Effector memory CD8-positive, alpha-beta T cell (primary cell): ENCODE data around the gene MRPL33.

Experiments used
- ATAC-seq: fragments of 150-1000 bp; cut with Tn5 transposase; replicated peaks from 2 replicates; pipeline ENCODE4 v1.10.0; 2021; ENCODE audit warnings: mild to moderate bottlenecking, moderate library complexity
- DNase-seq, 3 experiments: peaks; one replicate each; pipeline ENCODE4 v3.0.0; 2021
- H3K27ac Mint-ChIP-seq, 2 donors: one replicate each; pipeline ENCODE4 v1.8.0; 2022; ENCODE audit warnings: mild to moderate bottlenecking in 2 of 2, mixed read lengths in 2 of 2, moderate library complexity in 2 of 2
- H3K27me3 Mint-ChIP-seq, 2 donors: one replicate each; pipeline ENCODE4 v1.8.0; 2022; ENCODE audit warnings: mixed read lengths in 2 of 2
- H3K36me3 Mint-ChIP-seq: one replicate; pipeline ENCODE4 v1.8.0; 2022; ENCODE audit warnings: mild to moderate bottlenecking, moderate library complexity, mixed read lengths; ENCODE audit not compliant: insufficient read depth
- H3K4me1 Mint-ChIP-seq, 2 donors: one replicate each; pipeline ENCODE4 v1.8.0; 2022; ENCODE audit warnings: low read depth in 2 of 2, mixed read lengths in 2 of 2
- H3K4me3 Mint-ChIP-seq, 2 donors: one replicate each; pipeline ENCODE4 v1.8.0; 2022; ENCODE audit warnings: mild to moderate bottlenecking in 2 of 2, mixed read lengths in 2 of 2, moderate library complexity in 2 of 2
- H3K9me3 Mint-ChIP-seq, 2 donors: one replicate each; pipeline ENCODE4 v1.8.0; 2022; ENCODE audit warnings: mixed read lengths in 2 of 2

MRPL33 gene

DNA sequence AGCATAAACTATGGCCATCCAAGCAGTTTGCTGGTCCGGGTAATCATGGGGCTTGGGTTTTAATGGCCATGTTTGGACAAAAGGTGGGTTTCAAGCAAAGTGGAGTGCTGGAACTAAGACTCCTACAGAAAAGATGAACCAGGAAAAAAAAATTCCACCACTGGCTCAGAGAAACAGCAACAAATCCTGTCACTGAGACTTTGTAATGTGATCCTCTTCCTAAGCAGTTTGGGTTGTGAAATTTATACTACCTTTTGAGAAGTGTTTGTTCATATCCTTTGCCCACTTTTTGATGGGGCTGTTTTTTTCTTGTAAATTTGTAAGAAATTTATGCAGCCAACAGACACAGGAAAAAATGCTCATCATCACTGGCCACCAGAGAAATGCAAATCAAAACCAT, 40.2 kb downstream of the MRPL33 start:
- no peak overlapping the region for H3K4me3 Mint-ChIP-seq
- DNase-seq (no peak), ATAC-seq (no peak)
- no peaks in the 10 kb centered on the region for H3K9me3 Mint-ChIP-seq
- no peaks in the 10 kb centered on the region for H3K36me3 Mint-ChIP-seq
- H3K4me1 Mint-ChIP-seq: peaks cover 0 to 3% of the 10 kb centered on the region in 2 donors
- H3K27me3 Mint-ChIP-seq: no peaks in the 10 kb centered on the region
- no peak overlapping the region for H3K27ac Mint-ChIP-seq

DNA sequence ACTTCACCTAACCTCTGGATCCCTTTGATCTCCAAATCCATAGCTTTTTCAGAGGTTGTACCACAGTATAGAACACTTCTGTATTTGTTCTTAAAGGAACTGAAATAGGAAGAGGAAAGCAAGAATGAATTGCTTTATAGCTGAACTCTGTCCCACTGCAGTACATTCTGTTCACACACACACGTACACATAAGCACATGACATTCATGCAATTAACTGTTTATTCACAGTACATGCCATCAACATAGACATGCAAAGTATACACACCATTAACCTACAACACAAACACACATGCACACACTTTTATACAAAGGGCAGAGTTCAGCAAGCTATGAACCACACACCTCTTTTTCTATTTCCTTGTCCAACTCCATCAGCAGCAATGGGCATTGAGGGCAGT, 43.2 kb downstream of the MRPL33 start:
- no peak for ATAC-seq
- Mint-ChIP-seq H3K4me1 (peaks cover 0 to 3% of the 10 kb centered on the region in 2 donors), H3K27ac (no peak overlapping the region), H3K27me3 (no peaks in the 10 kb centered on the region), H3K36me3 (no peaks in the 10 kb centered on the region), H3K9me3 (no peaks in the 10 kb centered on the region), H3K4me3 (no peak overlapping the region)
- no peak for DNase-seq

DNA sequence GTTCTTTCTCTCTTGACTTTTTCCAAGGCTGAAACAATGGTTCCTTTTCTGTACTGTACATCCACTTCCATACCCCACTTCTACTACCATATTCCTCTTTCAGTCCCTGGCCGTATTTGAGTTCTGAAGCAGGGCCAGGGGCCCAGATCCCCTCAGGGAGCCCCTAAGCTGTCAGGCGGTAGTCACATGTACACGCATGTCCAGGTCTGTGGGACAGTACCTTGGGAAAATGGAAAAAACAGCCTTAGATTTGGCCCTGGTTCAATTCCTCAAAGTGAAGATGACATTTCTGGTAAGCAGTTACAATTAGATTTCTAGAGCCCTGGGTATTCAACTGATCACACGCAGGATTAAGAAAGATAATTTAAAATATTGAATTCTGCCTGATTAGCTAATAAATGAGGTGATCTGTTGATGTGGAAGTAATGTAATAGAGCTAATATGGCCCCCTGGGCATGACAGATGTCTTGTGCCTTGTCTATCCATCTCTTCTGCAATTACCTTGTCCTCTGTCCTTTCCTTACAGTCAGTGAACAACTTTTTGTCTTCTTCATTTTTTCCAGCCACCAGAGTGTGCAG, 44.4 kb downstream of the MRPL33 start:
- Mint-ChIP-seq H3K36me3 (no peaks in the 10 kb centered on the region), H3K27ac (no peak overlapping the region), H3K27me3 (no peaks in the 10 kb centered on the region), H3K9me3 (no peaks in the 10 kb centered on the region), H3K4me3 (no peak overlapping the region), H3K4me1 (peaks cover 0 to 3% of the 10 kb centered on the region in 2 donors)
- DNase-seq (no peak), ATAC-seq (no peak)

DNA sequence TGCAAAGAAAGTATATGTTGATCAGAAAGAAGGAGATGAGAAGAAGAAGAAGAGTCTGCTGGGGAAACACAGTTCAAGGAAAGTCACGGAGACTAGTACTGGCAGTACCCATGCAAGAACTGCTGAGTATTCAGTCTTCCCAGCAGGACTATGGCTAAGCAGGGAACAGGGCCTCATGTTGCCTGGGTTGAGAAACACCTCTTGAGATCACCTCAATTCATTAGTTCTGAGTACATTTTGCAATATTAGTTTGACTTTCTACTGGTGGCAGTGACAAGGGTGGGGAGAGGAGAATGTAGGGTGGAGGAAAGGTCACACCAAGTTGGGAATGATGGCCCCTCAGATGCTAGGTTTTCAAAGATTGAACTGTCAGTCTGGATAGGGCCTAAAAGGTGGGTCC, 50.5 kb downstream of the MRPL33 start:
- Mint-ChIP-seq H3K4me1 (no peaks in the 10 kb centered on the region), H3K36me3 (no peaks in the 10 kb centered on the region), H3K27me3 (no peaks in the 10 kb centered on the region), H3K9me3 (no peaks in the 10 kb centered on the region), H3K4me3 (no peak overlapping the region), H3K27ac (no peak overlapping the region)
- no peak for DNase-seq
- no peak for ATAC-seq

DNA sequence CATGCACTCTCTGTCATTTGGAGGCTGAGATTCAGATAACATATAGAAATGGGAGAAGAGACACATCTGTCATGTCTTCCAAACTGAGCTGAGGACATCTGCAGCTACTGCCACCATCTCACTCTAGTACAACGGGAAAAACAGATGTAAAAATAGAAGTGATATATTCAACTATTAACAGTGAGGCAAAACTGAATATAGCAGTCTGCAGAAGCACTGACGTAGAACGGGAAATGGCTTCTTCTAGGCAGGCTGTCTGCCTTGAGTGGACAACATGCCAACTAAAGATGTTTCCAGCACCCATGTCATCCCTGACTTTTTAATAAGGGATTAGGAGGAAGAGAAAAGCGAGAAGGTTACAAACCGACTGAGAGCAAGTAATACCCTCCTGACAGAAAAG, 51.6 kb downstream of the MRPL33 start:
- Mint-ChIP-seq H3K27me3 (no peaks in the 10 kb centered on the region), H3K9me3 (no peaks in the 10 kb centered on the region), H3K4me1 (no peaks in the 10 kb centered on the region), H3K27ac (no peak overlapping the region), H3K4me3 (no peak overlapping the region), H3K36me3 (no peaks in the 10 kb centered on the region)
- DNase-seq (no peak), ATAC-seq (no peak)

DNA sequence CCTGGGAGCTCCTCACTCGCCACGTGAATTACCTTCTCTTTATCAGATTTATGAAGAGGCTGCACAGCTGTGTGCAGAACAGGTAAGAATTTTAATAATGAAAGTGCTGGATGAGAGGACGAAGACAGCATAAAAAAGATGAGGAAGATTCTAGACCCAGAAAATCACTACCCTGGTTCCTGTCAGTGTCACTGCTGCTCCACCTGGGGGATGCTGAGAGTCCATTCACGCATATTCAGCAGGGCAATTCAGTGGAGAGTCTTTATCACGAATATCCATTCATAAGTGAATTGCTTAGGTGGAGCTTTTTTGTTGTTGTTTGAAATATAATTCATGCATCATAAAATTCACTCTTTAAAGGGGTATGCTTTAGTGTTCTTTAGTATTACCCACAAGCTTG, 52.0 kb downstream of the MRPL33 start:
- Mint-ChIP-seq H3K36me3 (no peaks in the 10 kb centered on the region), H3K4me3 (no peak overlapping the region), H3K9me3 (no peaks in the 10 kb centered on the region), H3K27ac (no peak overlapping the region), H3K4me1 (no peaks in the 10 kb centered on the region), H3K27me3 (no peaks in the 10 kb centered on the region)
- no peak for DNase-seq
- no peak for ATAC-seq

DNA sequence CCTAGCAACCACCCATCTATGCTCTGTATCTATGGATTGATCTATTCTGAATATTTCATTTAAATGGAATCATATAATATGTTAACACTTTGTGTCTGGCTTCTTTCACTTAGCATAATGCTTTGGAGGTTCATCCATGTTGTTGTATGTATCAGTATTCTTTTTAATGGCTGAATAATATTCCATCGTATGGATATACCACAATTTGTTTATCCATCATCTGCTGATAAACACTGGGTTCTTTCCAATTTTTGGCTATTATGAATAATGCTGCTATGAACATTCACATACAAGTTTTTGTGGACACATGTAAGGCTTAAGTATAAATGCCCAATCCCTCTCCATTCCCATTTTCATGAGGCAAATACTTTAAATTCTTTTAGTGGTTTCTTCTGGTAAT, 52.9 kb downstream of the MRPL33 start:
- H3K27me3 Mint-ChIP-seq: no peaks in the 10 kb centered on the region
- DNase-seq: no peak
- no peak for ATAC-seq
- no peak overlapping the region for H3K27ac Mint-ChIP-seq
- H3K9me3 Mint-ChIP-seq: no peaks in the 10 kb centered on the region
- H3K4me3 Mint-ChIP-seq: no peak overlapping the region
- H3K4me1 Mint-ChIP-seq: no peaks in the 10 kb centered on the region
- no peaks in the 10 kb centered on the region for H3K36me3 Mint-ChIP-seq

DNA sequence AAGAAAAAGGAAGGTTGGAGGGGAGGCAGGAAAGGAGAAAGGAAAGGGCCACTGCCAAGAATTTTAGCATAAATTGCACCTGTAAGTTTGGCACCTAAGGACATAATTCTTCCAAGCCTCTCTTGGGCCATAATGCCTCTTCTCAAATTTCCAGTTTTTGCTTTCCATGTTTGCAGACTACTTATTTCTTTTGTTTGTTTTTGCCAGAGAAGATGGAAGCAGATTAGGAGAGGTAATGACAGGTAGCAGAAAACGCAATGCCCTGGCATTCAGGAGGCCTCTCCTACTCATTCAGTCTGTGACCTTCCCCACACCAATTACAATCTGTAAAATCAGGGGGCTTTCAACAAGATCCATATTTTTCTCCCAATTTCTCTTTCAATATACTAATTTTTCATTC, 56.8 kb downstream of the MRPL33 start:
- H3K36me3 Mint-ChIP-seq: no peaks in the 10 kb centered on the region
- H3K27me3 Mint-ChIP-seq: no peaks in the 10 kb centered on the region
- H3K4me1 Mint-ChIP-seq: no peaks in the 10 kb centered on the region
- no peaks in the 10 kb centered on the region for H3K9me3 Mint-ChIP-seq
- no peak overlapping the region for H3K4me3 Mint-ChIP-seq
- ATAC-seq (no peak), DNase-seq (no peak)
- no peak overlapping the region for H3K27ac Mint-ChIP-seq
